ENCODE measurements around the gene EPHB1. TPM values are rescaled to one million over a fixed set of nuclear protein-coding genes. Genes with fewer than 3 reads are reported as not detected.

EPHB1 gene
- total RNA-seq, 1 experiment from 2014 or later, result 7.0 TPM

- no peak overlapping the region for H3K27ac Mint-ChIP-seq
- ATAC-seq, result no peak
- H3K36me3 Mint-ChIP-seq, result no peaks in the 10 kb centered on the region
- no peak overlapping the region for H3K4me3 Mint-ChIP-seq
- DNase-seq (ENCODE audit: low spot score), result no peak
- ChIA-PET POLR2A (no interaction called here), CTCF (no interaction called here)
- peaks cover 13% of the 10 kb centered on the region for H3K4me1 Mint-ChIP-seq
- no peaks in the 10 kb centered on the region for H3K9me3 Mint-ChIP-seq
- H3K27me3 Mint-ChIP-seq (ENCODE audit: low read depth), result no peaks in the 10 kb centered on the region
- TF ChIP-seq IRF1 (CRISPR knock-in tag; IDR thresholded peaks at IDR 0.05) (no peak), CREM (CRISPR knock-in tag; IDR thresholded peaks at IDR 0.05) (no peak), ZNF263 (CRISPR knock-in tag; IDR thresholded peaks at IDR 0.05; ENCODE audit: low read depth) (no peak), ELF4 (CRISPR knock-in tag; IDR thresholded peaks at IDR 0.05; ENCODE audit: low read depth) (no peak), USF2 (CRISPR knock-in tag; IDR thresholded peaks at IDR 0.05) (no peak), SP1 (CRISPR knock-in tag; conservative IDR thresholded peaks at IDR 0.05) (no peak), NR2C2 (CRISPR knock-in tag; IDR thresholded peaks at IDR 0.05) (no peak), MAX (CRISPR knock-in tag; IDR thresholded peaks at IDR 0.05) (no peak), CREB1 (CRISPR knock-in tag; IDR thresholded peaks at IDR 0.05) (no peak), ZBTB43 (CRISPR knock-in tag; IDR thresholded peaks at IDR 0.05) (no peak), NFYB (CRISPR knock-in tag; conservative IDR thresholded peaks at IDR 0.05; ENCODE audit: low read depth) (no peak), ZNF396 (CRISPR knock-in tag; IDR thresholded peaks at IDR 0.05; ENCODE audit: borderline replicate concordance) (no peak), TP53 (CRISPR knock-in tag; IDR thresholded peaks at IDR 0.05) (no peak), EMX1 (CRISPR knock-in tag; IDR thresholded peaks at IDR 0.05) (no peak), IRF2 (CRISPR knock-in tag; IDR thresholded peaks at IDR 0.05; ENCODE audit: borderline replicate concordance, low read depth) (no peak), FOXK1 (CRISPR knock-in tag; IDR thresholded peaks at IDR 0.05) (no peak), ZNF281 (CRISPR knock-in tag; IDR thresholded peaks at IDR 0.05) (no peak), FOXP1 (CRISPR knock-in tag; IDR thresholded peaks at IDR 0.05; ENCODE audit: borderline replicate concordance) (no peak), ERG (CRISPR knock-in tag; IDR thresholded peaks at IDR 0.05) (no peak), ATF2 (CRISPR knock-in tag; IDR thresholded peaks at IDR 0.05; ENCODE audit: borderline replicate concordance, low read depth) (no peak)
Observed at GRCh38 chr3:135047061-135047460, 252.0 kb downstream of the EPHB1 start.
